Stimulated activated CD8-positive, alpha-beta memory T cell treated with anti-CD3 and anti-CD28 coated beads, Interleukin-2, amount 100 ng/mL, for 1 hour (primary cell): Measurements from ENCODE around the gene C11orf54.

Experiments
- DNase-seq, 2 donors: peaks; one replicate each; pipeline ENCODE4 v3.0.0-alpha.2; 2020; ENCODE audit warnings: low read depth in 2 of 2

The C11orf54 gene

DNA sequence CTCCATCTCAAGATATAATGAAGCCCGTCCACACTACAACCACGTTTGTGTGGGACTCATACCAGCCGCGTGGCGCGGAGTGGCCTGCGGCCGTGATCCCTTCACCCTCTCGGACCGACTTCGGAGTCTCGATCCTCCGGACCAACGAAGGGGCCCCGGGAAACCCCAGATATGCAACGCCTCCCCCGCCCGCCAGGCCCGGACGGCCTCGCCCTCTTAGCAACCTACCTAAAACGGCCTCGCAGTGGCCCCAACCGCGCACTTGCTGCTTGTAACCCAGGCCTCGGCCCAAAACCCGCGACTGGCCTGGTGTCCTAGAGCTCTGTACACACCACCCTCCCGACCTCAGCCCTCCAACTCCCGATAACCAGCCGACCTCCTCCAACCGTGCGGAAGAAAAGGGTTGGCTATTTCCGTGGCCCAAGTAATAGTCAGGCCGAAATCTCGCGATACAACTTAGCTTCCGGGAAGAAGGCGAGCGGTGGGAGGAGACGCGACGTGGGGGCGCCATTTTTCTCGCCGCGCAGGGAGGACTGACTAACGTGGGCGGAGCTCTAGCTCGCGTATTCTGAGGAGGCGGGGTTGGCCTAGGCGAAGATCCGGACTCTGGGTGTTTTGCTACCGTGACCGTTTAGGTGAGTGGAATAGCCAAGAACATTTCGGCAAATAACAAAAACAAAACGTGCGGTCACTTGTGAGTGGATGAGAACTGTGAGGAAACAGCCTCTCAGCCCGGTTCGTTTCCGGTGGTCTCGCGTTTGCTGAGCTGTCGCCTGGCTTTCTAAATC lies at the start of gene C11orf54, which contains the start of gene TAF1D:
C11orf54 (plus strand) TSS at position 579 of the 788 bp plus-strand sequence. CDS start 5,722 bp downstream, outside the sequence.
TAF1D (minus strand) TSS at position 402 of the 788 bp plus-strand sequence. CDS start 2,191 bp downstream, outside the sequence.
- DNase-seq, result peak; percentile 91

DNA sequence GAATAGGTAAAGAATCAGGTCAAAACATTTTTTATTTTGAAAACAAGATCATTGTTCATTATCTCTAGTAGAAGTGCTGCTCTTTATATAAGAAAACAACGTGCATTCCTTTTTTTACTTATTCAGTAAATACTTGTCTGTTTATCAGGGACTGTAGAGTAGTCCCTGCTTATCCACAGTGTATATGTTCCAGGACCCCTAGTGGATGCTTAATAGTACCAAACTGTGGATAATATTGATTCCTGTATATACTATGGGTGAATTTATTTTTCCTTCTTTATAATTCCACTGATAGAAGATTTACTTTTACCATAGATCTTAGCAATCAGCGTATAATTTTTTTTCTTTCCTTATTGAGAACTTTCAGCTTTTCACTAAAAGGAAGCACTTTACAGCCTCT lies 47.4 kb upstream of the C11orf54 start:
- no peak for DNase-seq

DNA sequence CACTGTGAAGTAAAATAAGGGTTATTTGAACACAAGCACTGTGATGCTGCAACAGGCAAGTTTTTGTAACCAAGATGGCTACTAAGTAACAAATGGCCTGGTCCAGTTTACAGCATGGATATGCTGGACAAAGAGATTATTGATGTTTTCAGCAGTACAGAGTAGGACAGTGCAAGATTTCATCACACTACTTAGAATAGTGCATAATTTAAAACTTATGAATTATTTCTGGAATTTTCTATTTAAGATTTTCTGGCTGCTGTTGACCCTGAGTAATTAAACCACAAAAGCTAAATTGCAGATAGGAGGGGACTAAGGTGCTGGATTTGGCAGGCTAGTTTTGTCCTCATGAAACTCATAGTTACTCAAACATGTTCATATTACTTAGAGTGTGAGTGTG lies 46.9 kb upstream of the C11orf54 start:
- DNase-seq, result no peak

DNA sequence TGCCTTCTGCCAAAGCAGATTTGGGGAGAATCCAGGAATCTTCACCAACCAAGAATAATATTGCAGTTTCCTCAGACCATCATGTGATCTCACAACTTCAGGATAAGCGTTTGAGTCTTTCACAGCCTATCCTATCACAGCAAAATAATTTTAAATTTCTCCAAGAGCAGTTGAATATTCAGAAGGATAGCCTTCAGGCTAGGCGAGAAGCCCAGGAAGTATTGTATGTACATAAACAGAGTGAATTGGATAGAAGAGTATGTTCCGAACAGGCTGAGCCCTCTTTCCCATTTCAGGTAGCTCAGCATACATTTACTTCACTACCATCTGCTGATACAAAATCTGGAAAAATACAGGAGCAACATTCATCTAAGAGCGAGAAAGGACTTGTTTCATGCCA lies 43.9 kb upstream of the C11orf54 start:
- no peak for DNase-seq

DNA sequence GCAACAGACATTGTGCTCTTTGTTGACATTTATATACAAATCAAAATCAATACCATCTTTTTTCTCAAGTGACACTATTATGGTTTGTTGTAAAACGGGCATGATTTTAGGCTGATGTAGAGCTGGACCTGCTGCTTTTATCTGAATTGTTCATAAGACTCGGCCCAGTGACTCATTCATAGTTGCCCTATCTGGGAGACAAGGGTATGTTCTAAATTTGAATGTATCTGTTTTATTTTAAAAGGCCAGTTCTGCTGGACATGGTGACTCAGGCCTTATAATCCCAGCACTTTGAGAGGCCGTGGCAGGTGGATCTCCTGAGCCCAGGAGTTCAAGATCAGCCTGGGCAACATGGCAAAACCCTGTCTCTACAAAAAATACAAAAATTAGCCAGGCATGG lies 40.6 kb upstream of the C11orf54 start:
- DNase-seq, result no peak

DNA sequence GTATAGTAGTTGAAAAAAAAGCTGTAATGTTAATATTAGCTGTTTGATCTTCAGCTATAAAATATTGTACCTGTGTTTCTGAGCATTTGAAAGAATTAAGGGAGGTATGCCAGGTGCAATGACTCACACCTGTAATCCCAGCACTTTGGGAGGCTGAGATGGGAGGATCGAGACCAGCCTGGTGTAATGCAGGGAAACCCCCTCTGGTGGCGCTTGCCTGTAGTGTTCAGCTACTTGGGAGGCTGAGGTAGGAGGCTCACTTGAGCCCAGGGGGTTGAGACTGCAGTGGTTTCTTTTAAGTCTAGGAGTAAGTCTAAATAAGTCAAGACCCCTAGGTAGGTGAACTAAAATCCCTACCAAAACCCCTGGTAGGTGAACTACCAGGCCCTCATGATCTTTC lies 37.2 kb upstream of the C11orf54 start:
- DNase-seq, result no peak

DNA sequence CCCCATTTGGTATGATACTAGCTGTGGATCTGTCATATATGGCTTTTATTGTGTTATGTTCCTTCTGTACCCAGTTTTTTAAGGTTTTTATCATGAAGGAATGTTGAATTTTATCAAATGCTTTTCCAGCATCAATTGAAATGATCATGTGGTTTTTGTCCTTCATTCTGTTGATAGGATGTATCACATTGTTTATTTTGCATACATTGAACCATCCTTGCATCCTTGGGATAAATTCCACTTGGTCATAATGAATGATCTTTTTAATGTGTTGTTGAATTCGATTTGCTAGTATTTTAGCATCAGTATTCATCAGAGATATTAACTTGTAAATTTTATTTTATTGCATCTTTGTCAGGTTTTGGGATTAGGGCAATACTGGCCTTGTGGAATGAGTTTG lies 31.2 kb upstream of the C11orf54 start:
- DNase-seq, result no peak

DNA sequence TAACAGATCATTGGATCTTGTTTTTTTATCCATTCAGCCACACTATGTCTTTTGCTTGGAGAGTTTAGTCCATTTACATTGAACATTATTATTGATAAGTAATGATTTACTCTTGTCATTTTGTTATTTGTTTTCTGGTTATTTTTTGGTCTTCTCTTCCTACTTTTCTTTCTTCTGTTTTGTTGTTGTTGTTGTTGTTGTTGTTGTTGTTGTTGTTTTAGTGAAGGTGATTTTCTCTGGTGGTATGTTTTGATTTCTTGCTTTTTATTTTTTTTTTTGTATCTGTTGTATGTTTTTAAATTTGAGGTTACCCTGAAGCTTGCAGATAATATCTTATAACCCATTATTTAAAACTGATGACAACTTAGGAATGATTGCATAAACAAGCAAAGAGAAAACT lies 28.8 kb upstream of the C11orf54 start:
- DNase-seq, result no peak

DNA sequence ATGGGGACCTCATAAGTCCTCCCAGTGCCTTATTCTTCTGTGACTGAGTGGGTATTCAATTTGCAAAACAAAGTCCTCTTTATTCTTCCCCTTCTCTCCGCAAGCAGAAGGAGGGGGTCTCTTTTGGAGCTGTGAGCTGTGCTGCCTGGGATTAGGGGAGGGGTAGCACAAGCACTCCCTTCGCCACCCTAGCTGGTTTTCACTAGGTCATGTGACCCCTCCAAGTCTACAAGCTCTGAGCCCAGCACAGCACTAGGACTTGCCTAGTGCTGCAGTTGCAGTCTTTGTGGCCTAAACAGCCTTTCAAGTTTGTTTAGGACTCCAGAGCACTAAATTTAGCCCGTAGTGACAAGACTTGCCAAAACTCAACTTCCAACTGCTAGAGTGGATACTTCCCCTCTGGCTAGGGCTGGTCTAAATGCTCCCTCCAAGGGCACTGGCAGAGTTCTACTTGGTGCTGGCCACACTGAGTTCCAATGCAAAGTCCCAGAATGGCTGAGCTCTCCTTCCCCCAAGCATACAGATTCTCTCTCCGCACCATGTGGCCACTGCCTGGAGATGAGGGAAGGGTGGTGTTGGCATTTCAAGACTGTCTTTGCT lies 25.6 kb upstream of the C11orf54 start:
- DNase-seq, result no peak

DNA sequence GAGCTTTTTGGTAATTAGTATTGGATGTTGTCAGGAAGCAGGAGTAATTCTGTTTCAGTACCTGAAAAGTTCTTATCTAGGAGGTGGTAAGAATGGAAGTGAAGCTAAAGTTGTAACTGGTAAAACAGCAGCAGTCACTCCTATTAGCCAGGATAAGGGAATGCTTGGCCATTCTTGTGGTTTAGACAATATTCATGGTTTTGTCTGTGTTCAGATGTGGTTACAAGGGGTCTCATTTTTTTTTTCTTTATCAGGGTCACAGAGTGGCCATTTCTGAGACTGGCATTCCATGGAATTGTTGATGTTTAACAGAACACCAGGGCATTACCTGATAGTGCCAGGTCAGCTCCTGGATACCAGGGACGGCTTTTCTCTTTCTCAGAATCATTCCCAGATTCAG lies 24.0 kb upstream of the C11orf54 start:
- no peak for DNase-seq

DNA sequence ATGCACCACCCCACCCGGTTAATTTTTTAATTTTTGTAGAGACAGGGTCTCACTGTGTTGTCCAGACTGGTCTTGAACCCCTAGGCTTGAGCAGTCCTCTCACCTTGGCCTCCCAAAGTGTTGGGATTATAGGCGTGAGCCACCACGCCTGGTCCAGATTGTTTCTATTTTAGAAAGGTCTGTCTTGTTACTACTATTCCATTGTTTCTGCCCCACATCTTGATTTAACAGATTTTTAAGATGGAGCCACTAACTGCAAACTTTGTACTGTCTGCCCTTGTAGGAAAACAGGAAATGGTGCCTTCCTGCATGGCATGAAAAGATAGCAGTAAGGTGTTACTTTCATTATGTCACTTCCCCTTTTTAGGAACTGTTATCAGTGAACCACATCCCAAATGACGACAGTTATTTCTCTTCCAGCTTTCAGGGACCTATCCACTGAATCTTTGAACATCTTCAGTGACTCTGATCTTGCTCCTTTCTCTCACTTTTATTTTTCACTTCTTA lies 23.4 kb upstream of the C11orf54 start:
- no peak for DNase-seq

DNA sequence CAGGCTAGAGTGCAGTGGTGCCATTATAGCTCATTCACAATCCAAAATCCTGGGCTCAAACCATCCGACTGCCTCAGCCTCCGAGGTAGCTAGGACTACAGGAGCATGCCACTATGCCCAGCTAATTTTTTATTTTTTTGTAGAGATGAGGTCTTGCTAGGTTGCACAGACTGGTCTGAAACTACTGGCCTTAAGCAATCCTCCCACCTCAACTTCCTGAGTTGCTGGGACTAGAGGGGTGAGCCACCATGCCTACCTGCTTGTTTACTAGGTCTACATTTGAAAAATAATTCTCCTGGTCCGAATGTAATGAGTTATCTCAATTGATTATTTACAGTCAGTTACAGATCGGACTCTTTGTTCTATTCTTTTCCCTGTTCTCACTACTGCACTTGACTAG lies 22.2 kb upstream of the C11orf54 start:
- no peak for DNase-seq

DNA sequence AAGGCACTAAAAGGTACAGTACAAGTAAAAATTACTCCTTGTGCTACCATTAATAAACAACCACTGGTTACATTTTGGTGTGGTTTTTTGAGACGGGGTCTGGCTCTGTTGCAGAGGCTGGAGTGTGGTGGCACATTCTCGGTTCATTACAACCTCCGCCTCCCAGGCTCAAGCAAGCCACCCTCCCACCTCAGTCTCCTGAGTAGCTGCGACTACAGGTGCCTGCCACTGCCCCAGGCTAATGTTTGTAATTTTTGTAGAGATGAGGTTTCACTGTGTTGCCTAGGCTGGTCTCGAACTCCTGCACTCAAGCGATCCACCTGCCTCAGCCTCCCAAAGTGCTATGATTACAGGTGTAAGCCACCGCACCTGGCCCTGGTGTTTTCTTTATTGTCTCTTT lies 20.9 kb upstream of the C11orf54 start:
- DNase-seq, result no peak

DNA sequence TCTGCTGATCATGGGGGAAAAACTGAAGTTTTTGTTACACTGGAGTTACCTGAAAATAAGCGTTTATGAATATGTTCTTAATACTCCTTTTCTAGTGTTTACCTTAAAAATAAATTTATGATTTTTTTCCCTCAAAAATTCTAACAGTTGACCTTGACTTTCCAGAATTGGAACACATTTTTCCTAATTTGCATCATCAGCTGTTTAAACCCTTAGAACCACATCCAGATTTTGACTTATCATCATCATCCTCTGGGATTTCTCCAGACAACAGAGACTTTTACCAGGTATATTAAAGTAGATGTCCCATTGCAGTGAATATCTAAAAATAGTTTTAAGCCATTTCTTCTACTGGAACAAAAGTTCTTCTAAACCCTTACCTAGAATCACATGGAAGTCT lies 17.4 kb upstream of the C11orf54 start:
- DNase-seq, result no peak

DNA sequence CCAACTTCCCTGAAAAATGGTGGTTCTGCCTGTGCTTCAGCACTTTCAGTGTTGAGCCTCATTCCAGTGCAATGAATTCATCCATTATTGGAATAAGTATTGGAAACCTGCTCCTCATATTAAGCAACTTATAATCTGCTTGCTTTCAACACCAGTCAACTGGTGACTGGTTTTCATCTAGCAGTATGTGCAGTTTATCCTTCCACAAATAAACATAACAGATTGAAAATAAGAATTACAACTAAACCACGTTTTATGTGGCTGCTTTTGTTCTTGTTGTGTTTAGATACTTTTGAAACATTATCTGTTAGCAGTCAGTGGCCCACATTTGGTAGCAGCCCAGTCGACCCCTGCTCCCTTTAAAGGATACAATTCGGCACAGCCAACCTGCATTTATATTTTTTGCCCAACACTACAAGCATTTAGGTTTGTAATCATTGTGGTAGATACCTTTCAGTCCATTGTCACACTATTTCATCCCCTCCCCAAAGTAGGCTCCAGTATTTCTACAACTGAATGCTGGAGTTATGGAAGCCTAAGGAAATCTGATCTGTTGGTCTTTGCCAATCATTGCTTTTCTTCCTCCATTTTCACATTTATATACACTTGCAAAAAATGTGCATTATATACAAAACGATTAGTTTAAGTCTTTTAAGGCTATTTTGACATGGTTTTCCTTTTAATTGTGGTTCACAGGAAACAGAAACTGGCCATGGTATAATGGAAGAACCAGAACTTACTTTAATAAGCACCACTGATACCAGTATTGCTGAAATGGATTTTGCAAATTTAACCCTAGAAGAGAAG lies 13.3 kb upstream of the C11orf54 start:
- DNase-seq, result no peak

DNA sequence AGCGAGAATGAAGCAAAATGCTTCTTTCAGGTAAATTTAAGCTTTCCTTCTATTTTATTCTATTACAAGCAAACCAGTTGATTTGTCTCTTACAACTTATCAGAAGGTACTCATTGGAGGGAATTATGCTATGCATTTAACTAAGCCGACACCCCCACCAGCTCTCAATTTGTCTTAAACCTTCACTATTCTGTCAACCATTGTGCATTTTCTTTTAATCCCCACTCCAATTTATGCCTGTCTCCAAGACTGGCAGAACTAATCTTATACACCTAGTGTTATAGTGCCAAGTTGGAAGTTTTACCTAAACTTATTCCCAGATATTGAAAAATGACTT lies 12.7 kb upstream of the C11orf54 start:
- DNase-seq, result no peak

DNA sequence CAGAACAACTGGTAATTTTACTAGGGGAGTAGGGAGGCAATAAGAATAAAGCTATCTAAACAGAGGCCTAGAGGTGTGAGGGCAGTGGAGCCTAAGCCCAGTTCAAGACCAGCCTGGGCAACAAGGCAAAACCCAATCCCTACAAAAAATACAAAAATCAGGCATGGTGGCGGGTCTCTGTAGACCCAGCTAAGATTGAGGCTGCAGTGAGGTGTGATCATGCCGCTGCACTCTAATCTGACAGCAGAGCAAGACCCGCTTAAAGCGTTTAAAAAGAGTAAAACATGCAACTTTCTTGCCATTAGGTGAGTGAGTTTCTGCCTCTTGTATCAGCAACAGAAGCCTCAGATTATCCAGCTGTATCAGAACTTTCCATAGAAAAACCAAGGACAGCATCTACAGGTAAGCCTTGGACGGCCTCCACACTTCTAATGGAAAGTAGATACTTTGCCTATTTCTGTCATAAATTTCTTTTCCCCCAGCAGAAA lies 12.3 kb upstream of the C11orf54 start:
- no peak for DNase-seq

DNA sequence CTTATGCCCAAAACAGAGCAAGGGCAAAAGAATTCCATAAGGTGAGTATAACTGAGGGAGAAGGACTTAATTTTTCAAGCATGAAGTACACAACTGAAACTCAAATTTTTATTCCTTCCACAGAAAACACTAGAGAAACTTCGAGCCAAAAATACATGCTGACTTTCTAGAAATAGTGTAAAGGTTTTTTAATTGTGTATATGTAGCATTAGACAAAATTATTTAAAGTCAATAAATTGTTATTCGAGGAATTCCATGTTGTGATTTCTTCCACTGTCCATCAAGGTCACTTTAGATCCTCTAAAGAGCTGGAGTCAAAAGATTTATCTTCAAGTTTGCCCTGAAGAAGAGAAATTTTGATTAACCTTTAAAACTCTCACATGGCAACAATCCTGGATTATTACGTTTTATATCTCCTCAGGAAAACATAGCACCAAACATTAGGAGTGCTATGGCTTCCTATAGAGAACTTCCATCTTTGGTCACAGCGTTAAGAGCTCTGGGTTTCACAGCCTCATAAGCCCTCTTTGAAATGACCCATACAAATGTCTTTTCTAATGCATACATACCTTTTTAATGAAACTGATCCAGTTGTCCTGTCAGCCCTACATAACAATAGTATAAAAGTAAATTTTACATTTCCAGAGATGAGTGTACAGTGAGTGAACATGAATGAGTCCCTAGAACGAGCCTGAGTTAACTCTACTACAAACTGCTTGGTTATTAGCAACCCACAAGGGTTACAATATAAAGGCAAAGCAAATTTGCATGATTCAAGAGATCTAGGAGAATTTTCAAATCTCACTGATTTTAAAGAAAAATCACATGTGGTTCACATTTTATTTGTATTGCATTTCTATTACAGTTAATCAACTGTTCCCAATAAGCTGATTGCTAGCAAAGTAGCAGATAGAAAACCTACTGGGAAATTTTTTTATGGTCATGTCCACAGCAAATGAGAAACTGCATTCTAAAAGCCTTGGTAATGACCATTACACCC lies 11.1 kb upstream of the C11orf54 start:
- DNase-seq, result no peak

DNA sequence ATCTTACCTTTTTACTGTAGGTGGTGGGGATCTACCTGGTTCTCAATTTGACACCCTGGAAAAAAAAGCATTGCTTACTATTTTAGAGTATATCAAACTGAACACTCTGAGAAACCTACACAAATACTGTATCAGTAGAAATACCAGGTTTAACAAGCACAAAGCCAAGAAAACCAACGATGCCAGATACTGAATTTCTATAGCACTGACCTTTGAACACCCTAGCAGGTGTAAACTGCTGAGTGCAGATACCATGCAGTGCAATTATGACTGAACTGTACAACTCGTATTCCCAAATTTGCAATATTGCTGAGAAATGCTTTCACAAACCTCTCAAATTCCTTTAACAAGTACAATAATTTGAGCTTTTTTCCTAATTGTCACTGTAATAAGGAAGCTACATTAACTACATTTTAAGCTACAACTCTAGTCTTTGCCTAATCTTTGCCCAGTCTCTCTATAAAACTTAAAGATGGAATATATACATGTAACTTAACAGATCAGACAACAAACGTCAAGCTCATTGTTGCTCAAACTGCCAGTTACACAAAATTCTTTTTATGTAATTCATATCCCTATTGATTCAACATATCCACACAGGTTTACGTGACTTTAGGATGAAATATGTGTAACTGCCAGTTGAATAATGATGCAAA lies 9.1 kb upstream of the C11orf54 start:
- no peak for DNase-seq

DNA sequence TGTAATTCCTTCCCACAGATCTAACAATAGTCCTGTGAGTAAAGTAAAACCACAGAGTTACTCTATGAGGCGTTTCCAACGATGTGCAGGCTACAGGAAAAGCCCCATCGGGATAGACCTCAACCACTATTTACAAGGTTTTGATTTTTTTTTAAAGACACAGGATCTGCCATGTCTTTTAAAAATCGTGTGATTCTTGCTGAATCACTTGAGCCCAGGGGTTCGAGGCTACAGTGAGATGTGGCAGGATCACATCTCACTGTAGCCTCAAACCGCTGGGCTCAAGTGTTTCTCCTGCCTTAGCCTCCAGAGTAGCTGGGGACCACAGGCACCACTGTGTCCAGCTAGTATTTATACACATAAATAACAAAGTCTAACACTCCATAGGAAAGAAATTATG lies 8.0 kb upstream of the C11orf54 start:
- DNase-seq, result no peak
